Measurements from ENCODE around the gene ACSL6. TPM values are rescaled to one million over a fixed set of nuclear protein-coding genes. Genes with fewer than 3 reads are reported as not detected.

The ACSL6 gene
- total and polyA plus RNA-seq, 2 experiments from 2014 or later = 0.18 to 0.48 TPM

DNA sequence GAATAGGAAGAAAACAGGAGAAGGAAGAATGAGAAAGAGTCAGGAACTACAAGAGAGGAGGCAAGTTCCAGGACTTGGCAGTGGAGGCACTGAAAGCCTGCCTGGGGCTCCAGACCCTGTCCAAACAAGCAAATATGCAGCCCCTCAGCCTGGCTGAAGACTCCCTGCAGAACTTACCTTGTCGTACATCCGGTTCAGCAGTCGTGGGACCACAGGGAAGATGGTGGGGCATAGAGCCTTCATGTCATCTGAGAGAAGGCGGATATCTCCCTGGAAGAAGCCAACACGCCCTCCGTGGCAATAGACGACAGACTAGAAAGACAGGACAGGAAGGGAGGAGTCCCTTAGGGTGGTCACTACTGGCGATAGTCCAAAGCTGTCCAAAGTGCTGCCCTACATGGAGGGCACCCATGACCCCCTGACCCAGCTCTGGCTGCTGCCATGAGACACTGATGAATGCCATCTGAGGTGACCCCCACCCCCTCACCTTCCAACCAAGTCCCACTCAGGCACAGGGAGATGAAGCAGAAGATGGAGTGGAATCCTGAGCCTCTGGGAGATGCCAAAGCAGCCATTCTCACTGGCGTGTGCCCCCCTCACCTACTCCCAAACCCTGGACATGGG is 38.3 kb downstream of the ACSL6 start:
- H3K4me1 ChIP-seq (ENCODE audit: low read depth) = no peaks in the 10 kb centered on the region
- H3K27me3 ChIP-seq = no peaks in the 10 kb centered on the region
- no peak for TF ChIP-seq CTCF (IDR thresholded peaks at IDR 0.05; ENCODE audit: low read depth, low read length)
- no peak overlapping the region for H3K27ac ChIP-seq
- no peaks in the 10 kb centered on the region for H3K9me3 ChIP-seq (ENCODE audit: low read depth)
- no peak for DNase-seq (ENCODE audit: low read depth in 1 of 2, low spot score in 1 of 2)
- no peaks in the 10 kb centered on the region for H3K36me3 ChIP-seq
- H3K4me3 ChIP-seq = no peak overlapping the region

DNA sequence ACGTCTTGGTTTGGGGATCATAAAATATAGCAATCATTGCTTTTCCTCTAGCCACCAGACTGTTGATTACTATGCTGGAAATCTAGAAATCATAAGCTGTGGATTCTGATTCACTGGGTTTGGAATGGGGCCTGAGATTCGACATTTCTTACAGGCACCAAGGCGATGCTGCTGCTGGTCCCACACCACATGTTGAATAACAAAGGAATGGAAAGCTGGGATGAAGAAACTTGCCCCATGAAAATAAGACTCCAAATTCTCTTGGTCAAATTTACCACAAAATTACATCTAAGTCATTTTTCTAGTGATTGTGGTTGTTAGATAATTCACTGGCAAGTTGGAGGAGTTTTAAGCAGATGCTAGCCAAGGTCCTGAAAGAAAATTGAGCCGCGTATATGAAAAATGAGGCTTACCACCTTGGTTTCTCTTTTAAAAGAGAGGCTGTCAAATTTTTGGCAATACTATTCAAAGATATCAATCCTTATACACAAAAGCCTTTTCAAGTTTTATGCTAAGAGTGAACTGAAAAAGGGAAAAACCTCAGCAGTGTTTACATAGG is 43.0 kb downstream of the ACSL6 start:
- Histone ChIP-seq H3K27ac (no peak overlapping the region), H3K4me1 (ENCODE audit: low read depth) (no peaks in the 10 kb centered on the region), H3K36me3 (no peaks in the 10 kb centered on the region), H3K4me3 (no peak overlapping the region), H3K27me3 (no peaks in the 10 kb centered on the region), H3K9me3 (ENCODE audit: low read depth) (no peaks in the 10 kb centered on the region)
- TF ChIP-seq CTCF (IDR thresholded peaks at IDR 0.05; ENCODE audit: low read depth, low read length) = no peak
- peak in 1 of 2 donors; percentile 56 for DNase-seq (ENCODE audit: low read depth in 1 of 2, low spot score in 1 of 2)

- Histone ChIP-seq H3K27ac (no peak overlapping the region), H3K27me3 (no peaks in the 10 kb centered on the region), H3K36me3 (no peaks in the 10 kb centered on the region), H3K4me3 (no peak overlapping the region), H3K4me1 (ENCODE audit: low read depth) (no peaks in the 10 kb centered on the region), H3K9me3 (ENCODE audit: low read depth) (no peaks in the 10 kb centered on the region)
- TF ChIP-seq CTCF (IDR thresholded peaks at IDR 0.05; ENCODE audit: low read depth, low read length) = no peak
- no peak for DNase-seq (ENCODE audit: low read depth in 1 of 2, low spot score in 1 of 2)
These were observed 44.9 kb downstream of the ACSL6 start for GRCh38 chr5:131966551-131966950.

DNA sequence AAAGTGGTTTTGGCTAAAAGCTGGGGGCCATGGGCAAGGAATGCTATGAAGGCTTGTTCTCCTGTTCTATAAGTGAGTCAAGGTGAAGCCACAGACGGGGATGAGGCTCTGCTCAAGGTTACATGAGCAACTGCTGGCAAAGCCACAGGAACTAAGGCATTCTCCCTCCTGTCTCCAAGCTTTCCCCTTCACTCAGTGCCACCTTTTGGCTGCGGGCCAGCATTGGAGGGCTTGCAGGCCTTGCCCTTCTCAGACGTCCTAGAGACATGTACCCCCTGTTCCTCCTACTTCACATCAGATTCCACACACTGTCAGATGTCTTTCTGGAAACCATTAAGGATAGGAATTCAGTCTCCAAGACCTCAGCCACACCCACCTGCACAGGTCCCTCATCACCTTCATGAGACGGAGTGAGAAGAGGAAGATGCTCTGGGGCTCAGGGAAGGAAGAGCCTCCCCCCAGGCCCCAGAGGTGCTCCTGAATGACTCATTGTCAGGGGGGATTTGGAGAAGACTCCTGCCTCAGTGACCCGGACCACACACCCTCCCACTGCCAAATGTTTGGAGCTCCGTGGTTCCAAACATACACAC is 45.5 kb downstream of the ACSL6 start:
- DNase-seq (ENCODE audit: low read depth in 1 of 2, low spot score in 1 of 2) = no peak

GRCh38 chr5:131959906-131960305 is 51.6 kb downstream of the ACSL6 start:
- Histone ChIP-seq H3K27ac (no peak overlapping the region), H3K4me3 (no peak overlapping the region), H3K36me3 (no peaks in the 10 kb centered on the region), H3K27me3 (no peaks in the 10 kb centered on the region), H3K4me1 (ENCODE audit: low read depth) (no peaks in the 10 kb centered on the region), H3K9me3 (ENCODE audit: low read depth) (no peaks in the 10 kb centered on the region)
- no peak for TF ChIP-seq CTCF (IDR thresholded peaks at IDR 0.05; ENCODE audit: low read depth, low read length)
- no peak for DNase-seq (ENCODE audit: low read depth in 1 of 2, low spot score in 1 of 2)

More for the DNA sequence above, 45.5 kb downstream of the ACSL6 start:
- no peaks in the 10 kb centered on the region for H3K36me3 ChIP-seq
- H3K27ac ChIP-seq = no peak overlapping the region
- no peaks in the 10 kb centered on the region for H3K9me3 ChIP-seq (ENCODE audit: low read depth)
- H3K4me1 ChIP-seq (ENCODE audit: low read depth) = no peaks in the 10 kb centered on the region
- TF ChIP-seq CTCF (IDR thresholded peaks at IDR 0.05; ENCODE audit: low read depth, low read length) = no peak
- no peaks in the 10 kb centered on the region for H3K27me3 ChIP-seq
- no peak overlapping the region for H3K4me3 ChIP-seq

Measured in cardiac muscle cell (in vitro differentiated cells and primary cell).